Measurements from ENCODE around the gene ESD.

The ESD gene

DNA sequence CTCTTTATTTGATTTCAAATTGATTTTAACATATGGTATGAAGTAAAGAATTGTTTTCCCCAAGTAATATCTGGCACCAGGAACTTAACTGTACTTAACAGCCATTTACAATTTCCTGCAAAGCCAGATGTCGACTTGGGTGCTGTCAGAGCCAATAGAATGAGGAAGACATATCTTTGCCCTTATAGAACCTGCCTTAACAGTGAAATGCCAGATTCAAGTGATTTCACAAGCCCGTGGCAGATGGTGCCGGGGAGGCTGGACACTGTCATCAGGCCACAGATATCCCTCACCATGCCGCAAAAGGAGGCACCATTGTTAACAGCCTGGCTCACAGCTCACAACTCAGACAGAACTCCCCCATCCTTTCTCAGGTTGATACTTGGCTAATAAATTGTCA, 48.7 kb downstream of the ESD start:
- Histone ChIP-seq H4K20me1 (ENCODE audit: insufficient read depth, low read length) (no peaks in the 10 kb centered on the region), H3K79me2 (ENCODE audit: insufficient read depth, low read length) (no peaks in the 10 kb centered on the region), H3K36me3 (ENCODE audit: insufficient read depth, low read length) (peaks cover 17% of the 10 kb centered on the region; the same call in 1 of the 2 replicates), H3K9me3 (ENCODE audit: low read length) (no peaks in the 10 kb centered on the region), H2AFZ (ENCODE audit: low read length) (no peak overlapping the region), H3K4me1 (ENCODE audit: insufficient read depth, low read length, severe bottlenecking) (peaks cover 9% of the 10 kb centered on the region), H3K27me3 (ENCODE audit: insufficient read depth, low read length) (no peaks in the 10 kb centered on the region), H3K9me2 (ENCODE audit: low read depth, low read length) (no peaks in the 10 kb centered on the region), H3K27ac (ENCODE audit: low read depth, low read length, poor library complexity, severe bottlenecking) (no peak overlapping the region), H3K4me2 (ENCODE audit: low read length) (no peak overlapping the region), H3K4me3 (ENCODE audit: low read depth, low read length, poor library complexity, severe bottlenecking) (no peak overlapping the region), H3F3A (ENCODE audit: insufficient read depth, low read length) (no peaks in the 10 kb centered on the region), H3K9ac (ENCODE audit: low read length) (no peak overlapping the region)
- TF ChIP-seq, protein P1, sequence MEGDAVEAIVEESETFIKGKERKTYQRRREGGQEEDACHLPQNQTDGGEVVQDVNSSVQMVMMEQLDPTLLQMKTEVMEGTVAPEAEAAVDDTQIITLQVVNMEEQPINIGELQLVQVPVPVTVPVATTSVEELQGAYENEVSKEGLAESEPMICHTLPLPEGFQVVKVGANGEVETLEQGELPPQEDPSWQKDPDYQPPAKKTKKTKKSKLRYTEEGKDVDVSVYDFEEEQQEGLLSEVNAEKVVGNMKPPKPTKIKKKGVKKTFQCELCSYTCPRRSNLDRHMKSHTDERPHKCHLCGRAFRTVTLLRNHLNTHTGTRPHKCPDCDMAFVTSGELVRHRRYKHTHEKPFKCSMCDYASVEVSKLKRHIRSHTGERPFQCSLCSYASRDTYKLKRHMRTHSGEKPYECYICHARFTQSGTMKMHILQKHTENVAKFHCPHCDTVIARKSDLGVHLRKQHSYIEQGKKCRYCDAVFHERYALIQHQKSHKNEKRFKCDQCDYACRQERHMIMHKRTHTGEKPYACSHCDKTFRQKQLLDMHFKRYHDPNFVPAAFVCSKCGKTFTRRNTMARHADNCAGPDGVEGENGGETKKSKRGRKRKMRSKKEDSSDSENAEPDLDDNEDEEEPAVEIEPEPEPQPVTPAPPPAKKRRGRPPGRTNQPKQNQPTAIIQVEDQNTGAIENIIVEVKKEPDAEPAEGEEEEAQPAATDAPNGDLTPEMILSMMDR (IDR thresholded peaks at IDR 0.05; ENCODE audit: low read length), result no peak
- no peak for TF ChIP-seq EZH2 (IDR thresholded peaks at IDR 0.05; ENCODE audit: borderline replicate concordance, low read length)

DNA sequence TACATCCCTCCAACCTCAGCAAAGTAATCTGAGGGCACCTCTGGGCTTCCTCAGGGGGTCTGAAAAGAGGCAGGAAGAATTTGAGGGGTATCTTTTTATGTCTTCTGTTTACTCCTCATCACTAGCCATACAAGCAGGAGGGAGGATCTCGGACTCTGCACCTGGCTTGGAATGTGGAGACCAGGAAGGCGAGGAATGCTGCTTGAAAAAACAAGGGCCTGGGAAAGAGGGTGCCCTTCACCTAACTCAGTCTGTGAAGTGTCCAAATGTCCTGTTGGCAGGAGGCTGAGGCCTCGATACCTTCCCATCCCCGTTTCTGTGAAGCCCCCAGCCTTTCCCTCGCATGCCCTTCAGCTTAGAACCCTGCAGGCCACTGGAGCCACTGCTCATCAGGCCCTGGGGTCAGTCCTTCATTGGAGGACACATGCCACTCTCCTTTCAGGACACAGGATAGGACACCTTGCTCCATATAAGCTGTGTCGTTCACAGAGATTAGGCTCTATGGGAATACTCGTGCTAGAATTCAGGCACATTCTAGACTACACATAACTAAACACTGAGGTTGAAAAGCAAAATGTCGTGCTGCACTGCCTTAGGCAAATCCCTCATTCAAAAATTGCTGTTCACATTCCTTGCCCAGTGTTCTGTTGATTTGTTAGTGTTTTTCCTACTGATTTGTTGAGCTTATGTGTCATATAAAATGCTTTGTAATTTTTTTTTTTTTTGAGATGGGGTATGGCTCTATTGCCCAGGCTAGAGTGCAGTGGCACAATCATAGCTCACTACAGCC, 49.7 kb downstream of the ESD start:
- no peak for TF ChIP-seq EZH2 (IDR thresholded peaks at IDR 0.05; ENCODE audit: borderline replicate concordance, low read length)
- TF ChIP-seq, protein P1 (IDR thresholded peaks at IDR 0.05; ENCODE audit: low read length), result no peak
- Histone ChIP-seq H3K9ac (ENCODE audit: low read length) (no peak overlapping the region), H4K20me1 (ENCODE audit: insufficient read depth, low read length) (no peaks in the 10 kb centered on the region), H3K9me2 (ENCODE audit: low read depth, low read length) (no peaks in the 10 kb centered on the region), H3K9me3 (ENCODE audit: low read length) (no peaks in the 10 kb centered on the region), H3K27me3 (ENCODE audit: insufficient read depth, low read length) (no peaks in the 10 kb centered on the region), H3K4me1 (ENCODE audit: insufficient read depth, low read length, severe bottlenecking) (peaks cover 9% of the 10 kb centered on the region), H3F3A (ENCODE audit: insufficient read depth, low read length) (no peaks in the 10 kb centered on the region), H3K4me2 (ENCODE audit: low read length) (no peak overlapping the region), H3K79me2 (ENCODE audit: insufficient read depth, low read length) (no peaks in the 10 kb centered on the region), H3K4me3 (ENCODE audit: low read depth, low read length, poor library complexity, severe bottlenecking) (no peak overlapping the region), H3K27ac (ENCODE audit: low read depth, low read length, poor library complexity, severe bottlenecking) (no peak overlapping the region), H3K36me3 (ENCODE audit: insufficient read depth, low read length) (peaks cover 17% of the 10 kb centered on the region; the same call in 1 of the 2 replicates), H2AFZ (ENCODE audit: low read length) (no peak overlapping the region)

DNA sequence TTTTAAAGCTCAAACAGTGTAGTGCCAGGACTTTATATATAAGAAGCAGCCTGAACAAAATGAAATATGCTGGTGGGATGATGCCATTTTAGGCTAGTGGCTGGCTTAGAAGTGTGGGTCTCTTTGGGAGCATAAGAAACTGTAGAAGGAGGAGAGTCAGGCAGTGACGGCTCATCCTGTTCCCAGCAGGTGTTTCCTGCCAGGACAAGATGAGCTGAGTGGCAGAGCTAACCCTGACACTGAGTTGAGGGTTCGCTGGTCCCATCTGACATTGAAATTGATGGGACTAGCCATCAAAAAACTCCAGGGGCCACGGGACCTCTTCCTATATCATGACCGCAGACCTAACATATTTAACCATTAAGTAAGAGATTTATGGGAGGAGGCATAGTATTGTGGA, 51.3 kb downstream of the ESD start:
- no peak overlapping the region for H3K4me3 ChIP-seq (ENCODE audit: low read depth, low read length, poor library complexity, severe bottlenecking)
- H2AFZ ChIP-seq (ENCODE audit: low read length), result no peak overlapping the region
- H4K20me1 ChIP-seq (ENCODE audit: insufficient read depth, low read length), result no peaks in the 10 kb centered on the region
- H3K9me3 ChIP-seq (ENCODE audit: low read length), result no peaks in the 10 kb centered on the region
- H3K9me2 ChIP-seq (ENCODE audit: low read depth, low read length), result no peaks in the 10 kb centered on the region
- H3K4me2 ChIP-seq (ENCODE audit: low read length), result no peak overlapping the region
- H3K27me3 ChIP-seq (ENCODE audit: insufficient read depth, low read length), result no peaks in the 10 kb centered on the region
- H3F3A ChIP-seq (ENCODE audit: insufficient read depth, low read length), result no peaks in the 10 kb centered on the region
- no peaks in the 10 kb centered on the region for H3K79me2 ChIP-seq (ENCODE audit: insufficient read depth, low read length)
- H3K4me1 ChIP-seq (ENCODE audit: insufficient read depth, low read length, severe bottlenecking), result no peaks in the 10 kb centered on the region
- peaks cover 22% of the 10 kb centered on the region; the same call in 1 of the 2 replicates for H3K36me3 ChIP-seq (ENCODE audit: insufficient read depth, low read length)
- H3K9ac ChIP-seq (ENCODE audit: low read length), result no peak overlapping the region
- no peak overlapping the region for H3K27ac ChIP-seq (ENCODE audit: low read depth, low read length, poor library complexity, severe bottlenecking)
- TF ChIP-seq, protein P1 (IDR thresholded peaks at IDR 0.05; ENCODE audit: low read length), result no peak
- no peak for TF ChIP-seq EZH2 (IDR thresholded peaks at IDR 0.05; ENCODE audit: borderline replicate concordance, low read length)

Measured in OCI-LY1 (cell line).